Measurements from ENCODE around the gene CBX8. TPM values are rescaled to one million over a fixed set of nuclear protein-coding genes. Genes with fewer than 3 reads are reported as not detected.

CBX8 gene
- total and polyA plus RNA-seq, 12 donors, result 2.2 to 9.3 (median 5.4) TPM

GRCh38 chr17:79742589-79742918 is 54.3 kb downstream of the CBX8 start:
- no peak overlapping the region for H3K27ac ChIP-seq
- ATAC-seq, result no peak
- no peak overlapping the region for H3K4me3 ChIP-seq
- intact Hi-C loops (cut with DNase I), result loop anchor here in 7 of 10 donors (5.0 to 10.0 kb wide), 8 partner anchors 35 to 252 kb away; partner anchors contain the start of genes CBX2 (in 1 of the 7) and CBX4 (in 1 of the 7)
- H3K4me1 ChIP-seq, result peaks cover 6 to 26% (median 14%) of the 10 kb centered on the region in 9 donors
- H3K36me3 ChIP-seq, result no peaks in the 10 kb centered on the region
- 90 to 95% methylated on average over 1 of the region's 1 CpG for WGBS, 2 donors
- TF ChIP-seq, protein P1, sequence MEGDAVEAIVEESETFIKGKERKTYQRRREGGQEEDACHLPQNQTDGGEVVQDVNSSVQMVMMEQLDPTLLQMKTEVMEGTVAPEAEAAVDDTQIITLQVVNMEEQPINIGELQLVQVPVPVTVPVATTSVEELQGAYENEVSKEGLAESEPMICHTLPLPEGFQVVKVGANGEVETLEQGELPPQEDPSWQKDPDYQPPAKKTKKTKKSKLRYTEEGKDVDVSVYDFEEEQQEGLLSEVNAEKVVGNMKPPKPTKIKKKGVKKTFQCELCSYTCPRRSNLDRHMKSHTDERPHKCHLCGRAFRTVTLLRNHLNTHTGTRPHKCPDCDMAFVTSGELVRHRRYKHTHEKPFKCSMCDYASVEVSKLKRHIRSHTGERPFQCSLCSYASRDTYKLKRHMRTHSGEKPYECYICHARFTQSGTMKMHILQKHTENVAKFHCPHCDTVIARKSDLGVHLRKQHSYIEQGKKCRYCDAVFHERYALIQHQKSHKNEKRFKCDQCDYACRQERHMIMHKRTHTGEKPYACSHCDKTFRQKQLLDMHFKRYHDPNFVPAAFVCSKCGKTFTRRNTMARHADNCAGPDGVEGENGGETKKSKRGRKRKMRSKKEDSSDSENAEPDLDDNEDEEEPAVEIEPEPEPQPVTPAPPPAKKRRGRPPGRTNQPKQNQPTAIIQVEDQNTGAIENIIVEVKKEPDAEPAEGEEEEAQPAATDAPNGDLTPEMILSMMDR (IDR thresholded peaks at IDR 0.05), result no peak
- no peak for DNase-seq
- H3K27me3 ChIP-seq, result peaks cover 19 to 82% (median 72%) of the 10 kb centered on the region in 7 donors
- no peaks in the 10 kb centered on the region for H3K9me3 ChIP-seq

Other genes starting within 250 kb of the CBX8 start
- gene RBFOX3, start 186.0 kb downstream of the CBX8 start, total RNA-seq, result not detected
- gene RBFOX3, start 186.0 kb downstream of the CBX8 start, polyA plus RNA-seq, result not detected
- not detected for gene ENPP7, start 66.1 kb downstream of the CBX8 start, total RNA-seq
- not detected for gene ENPP7, start 66.1 kb downstream of the CBX8 start, polyA plus RNA-seq
- 1 to 10 TPM; 1.5 to 3.9 (median 2.7) TPM for gene CBX2, start 18.9 kb downstream of the CBX8 start, total RNA-seq
- gene CBX2, start 18.9 kb downstream of the CBX8 start, polyA plus RNA-seq, result 1 to 10 TPM; 2.9 to 7.1 TPM
- gene CBX4, start 42.4 kb upstream of the CBX8 start, total RNA-seq, result 10 to 100 TPM; 21.6 to 38.2 (median 26.4) TPM
- 1 to 10 TPM; 9.4 to 9.8 TPM for gene CBX4, start 42.4 kb upstream of the CBX8 start, polyA plus RNA-seq
- gene TBC1D16, start 238.8 kb upstream of the CBX8 start, total RNA-seq, result 10 to 100 TPM; 13.5 to 23.3 (median 17.7) TPM
- gene TBC1D16, start 238.8 kb upstream of the CBX8 start, polyA plus RNA-seq, result 1 to 10 TPM; 4.8 to 5.7 TPM
- gene CCDC40, start 239.6 kb upstream of the CBX8 start, total RNA-seq, result 1 to 10 TPM; 3.4 to 8.9 (median 6.8) TPM
- 1 to 10 TPM; 2.0 to 5.8 TPM for gene CCDC40, start 239.6 kb upstream of the CBX8 start, polyA plus RNA-seq